ENCODE measurements around the gene WWOX.

The WWOX gene

DNA sequence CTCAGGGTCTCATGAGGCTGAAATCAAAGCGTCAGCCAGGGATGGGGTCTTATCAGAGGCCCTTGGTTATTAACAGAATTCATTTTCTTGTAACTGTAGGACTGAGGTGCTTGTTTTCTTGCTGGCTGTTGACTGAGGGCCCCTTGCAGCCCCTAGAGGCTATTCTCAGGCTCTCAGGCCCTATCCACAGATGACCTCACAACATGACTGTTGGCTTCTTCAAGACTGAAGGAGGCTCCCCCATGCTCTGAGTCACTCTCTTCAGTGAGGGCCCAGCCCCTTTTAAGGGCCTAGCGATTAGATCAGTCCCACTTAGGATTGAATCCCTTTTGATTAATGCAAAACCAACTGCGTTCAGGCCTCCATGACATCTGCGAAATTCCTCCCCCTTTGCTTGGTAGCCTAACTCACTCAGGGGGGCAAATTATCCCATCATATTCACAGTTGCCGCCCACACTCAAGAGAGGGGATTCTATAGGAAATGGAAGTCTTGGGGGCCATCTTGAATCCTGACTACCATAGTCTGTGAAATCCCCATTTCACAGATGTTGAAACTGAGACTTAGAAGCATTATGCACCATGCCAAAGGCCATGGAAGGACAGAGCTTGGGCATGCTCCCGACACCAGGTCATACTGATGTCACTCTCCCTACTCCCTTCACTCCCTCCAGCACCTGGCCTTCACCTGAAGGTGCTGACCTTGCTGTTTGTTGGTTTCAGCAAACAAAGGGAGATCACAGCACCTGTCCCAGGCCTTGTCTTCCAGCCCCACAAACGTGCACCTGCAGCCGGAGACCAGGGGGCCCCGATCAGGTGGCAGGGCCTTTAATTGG is 908.8 kb downstream of the WWOX start:
- TF ChIP-seq SIN3A (IDR thresholded peaks at IDR 0.05; ENCODE audit: borderline replicate concordance, insufficient read depth, low read length) (no peak), TAF1 (IDR thresholded peaks at IDR 0.05; ENCODE audit: borderline replicate concordance, insufficient read depth, low read length) (no peak), FOXP2 (optimal IDR thresholded peaks at IDR 0.05; ENCODE audit: borderline replicate concordance, extremely low read depth, extremely low read length, insufficient read depth) (no peak), POLR2AphosphoS5 (IDR thresholded peaks at IDR 0.05; ENCODE audit: low read depth, low read length) (no peak), REST (IDR thresholded peaks at IDR 0.05; ENCODE audit: insufficient read depth in 1 of 2, low read depth in 2 of 2, low read length in 2 of 2) (no peak)

DNA sequence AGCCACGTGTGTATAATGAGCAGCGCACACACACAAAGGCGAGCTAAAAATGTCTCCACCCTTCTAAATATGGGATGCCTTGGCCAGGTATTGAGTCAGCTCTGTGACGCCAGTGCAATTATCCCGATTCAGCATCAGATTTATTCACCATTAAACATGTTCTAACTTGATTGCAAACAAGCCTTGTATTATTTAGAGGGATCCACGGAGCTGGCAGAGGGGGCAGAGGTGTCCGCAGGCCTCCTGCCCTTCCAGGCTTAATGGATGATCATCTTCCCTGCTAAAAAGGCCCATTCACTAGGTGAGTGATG is 909.4 kb downstream of the WWOX start:
- TF ChIP-seq FOXP2 (optimal IDR thresholded peaks at IDR 0.05; ENCODE audit: borderline replicate concordance, extremely low read depth, extremely low read length, insufficient read depth) = no peak
- no peak for TF ChIP-seq POLR2AphosphoS5 (IDR thresholded peaks at IDR 0.05; ENCODE audit: low read depth, low read length)
- no peak for TF ChIP-seq REST (IDR thresholded peaks at IDR 0.05; ENCODE audit: insufficient read depth in 1 of 2, low read depth in 2 of 2, low read length in 2 of 2)

DNA sequence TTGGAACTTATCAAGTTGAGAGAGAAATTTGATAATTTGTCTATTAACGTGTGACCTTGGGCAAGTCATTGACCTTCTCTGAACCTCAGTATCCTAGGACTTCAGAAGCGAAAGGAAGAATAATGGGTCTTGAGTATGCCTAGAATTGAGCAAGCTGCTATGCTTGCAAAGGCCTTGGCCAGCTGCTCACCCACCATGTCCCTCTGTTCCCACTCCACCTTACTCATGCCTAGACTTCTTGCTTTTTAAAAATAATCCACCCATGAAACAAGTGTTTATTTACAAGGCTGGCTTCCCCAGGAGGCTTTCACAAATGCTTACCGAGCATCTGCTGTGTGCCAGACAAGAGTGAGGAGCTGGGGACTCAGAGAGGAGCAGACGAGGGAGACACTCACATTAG is 910.4 kb downstream of the WWOX start:
- no peak for TF ChIP-seq SIN3A (IDR thresholded peaks at IDR 0.05; ENCODE audit: borderline replicate concordance, insufficient read depth, low read length)
- no peak for TF ChIP-seq TAF1 (IDR thresholded peaks at IDR 0.05; ENCODE audit: borderline replicate concordance, insufficient read depth, low read length)
- TF ChIP-seq REST (IDR thresholded peaks at IDR 0.05; ENCODE audit: insufficient read depth in 1 of 2, low read depth in 2 of 2, low read length in 2 of 2) = no peak
- no peak for TF ChIP-seq POLR2AphosphoS5 (IDR thresholded peaks at IDR 0.05; ENCODE audit: low read depth, low read length)
- no peak for TF ChIP-seq FOXP2 (optimal IDR thresholded peaks at IDR 0.05; ENCODE audit: borderline replicate concordance, extremely low read depth, extremely low read length, insufficient read depth)

GRCh38 chr16:79011282-79011681 is 911.8 kb downstream of the WWOX start:
- TF ChIP-seq REST (IDR thresholded peaks at IDR 0.05; ENCODE audit: insufficient read depth in 1 of 2, low read depth in 2 of 2, low read length in 2 of 2) (no peak), FOXP2 (optimal IDR thresholded peaks at IDR 0.05; ENCODE audit: borderline replicate concordance, extremely low read depth, extremely low read length, insufficient read depth) (no peak), TAF1 (IDR thresholded peaks at IDR 0.05; ENCODE audit: borderline replicate concordance, insufficient read depth, low read length) (no peak), SIN3A (IDR thresholded peaks at IDR 0.05; ENCODE audit: borderline replicate concordance, insufficient read depth, low read length) (no peak), POLR2AphosphoS5 (IDR thresholded peaks at IDR 0.05; ENCODE audit: low read depth, low read length) (no peak)
